Astrocyte of the spinal cord (primary cell): ENCODE measurements around the gene CHADL.

ENCODE experiments used
- DNase-seq: peaks from one replicate; pipeline ENCODE4 v3.0.0; 2011; ENCODE audit warnings: low read depth, low spot score
- H3K4me3 ChIP-seq: 2 replicates; pipeline ENCODE4 v1.5.1; 2011; ENCODE audit warnings: low read depth, mild to moderate bottlenecking, low read length, moderate library complexity
- in situ Hi-C: cut with HindIII; loops from 2 replicates; pipeline ENCODE4 v1.10.0; 2017; ENCODE audit warnings: low sequenced_read_pairs
- TF ChIP-seq, protein P1 (sequence below): IDR thresholded peaks from 2 replicates; pipeline ENCODE4 v1.5.1; 2012; ENCODE audit warnings: low read depth, mild to moderate bottlenecking, low read length, inconsistent platforms

CHADL gene

DNA sequence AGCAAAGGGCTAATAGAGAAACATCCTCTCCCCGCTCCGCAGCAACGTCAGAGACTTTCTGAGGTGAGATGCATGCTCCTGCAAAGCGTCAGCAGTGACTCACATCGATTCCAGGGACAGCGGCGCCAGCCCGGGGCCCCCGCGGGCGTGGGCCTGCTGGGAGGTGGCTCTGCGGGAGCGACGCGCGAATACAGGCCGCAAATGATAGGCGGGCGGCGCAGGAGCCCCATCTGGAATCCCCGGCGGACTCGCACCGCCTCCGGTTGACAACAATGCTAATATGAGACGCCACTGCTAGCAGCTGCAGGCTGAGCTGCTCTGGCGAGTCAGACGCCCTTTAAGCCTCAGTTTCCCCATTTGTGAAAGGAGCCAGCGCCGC is 44.7 kb upstream of the CHADL start:
- in situ Hi-C loops, result no loop called here
- TF ChIP-seq, protein P1, sequence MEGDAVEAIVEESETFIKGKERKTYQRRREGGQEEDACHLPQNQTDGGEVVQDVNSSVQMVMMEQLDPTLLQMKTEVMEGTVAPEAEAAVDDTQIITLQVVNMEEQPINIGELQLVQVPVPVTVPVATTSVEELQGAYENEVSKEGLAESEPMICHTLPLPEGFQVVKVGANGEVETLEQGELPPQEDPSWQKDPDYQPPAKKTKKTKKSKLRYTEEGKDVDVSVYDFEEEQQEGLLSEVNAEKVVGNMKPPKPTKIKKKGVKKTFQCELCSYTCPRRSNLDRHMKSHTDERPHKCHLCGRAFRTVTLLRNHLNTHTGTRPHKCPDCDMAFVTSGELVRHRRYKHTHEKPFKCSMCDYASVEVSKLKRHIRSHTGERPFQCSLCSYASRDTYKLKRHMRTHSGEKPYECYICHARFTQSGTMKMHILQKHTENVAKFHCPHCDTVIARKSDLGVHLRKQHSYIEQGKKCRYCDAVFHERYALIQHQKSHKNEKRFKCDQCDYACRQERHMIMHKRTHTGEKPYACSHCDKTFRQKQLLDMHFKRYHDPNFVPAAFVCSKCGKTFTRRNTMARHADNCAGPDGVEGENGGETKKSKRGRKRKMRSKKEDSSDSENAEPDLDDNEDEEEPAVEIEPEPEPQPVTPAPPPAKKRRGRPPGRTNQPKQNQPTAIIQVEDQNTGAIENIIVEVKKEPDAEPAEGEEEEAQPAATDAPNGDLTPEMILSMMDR, result no peak
- peak; percentile 91 for DNase-seq
- peak overlapping the region; percentile 94 for H3K4me3 ChIP-seq

- in situ Hi-C loops, result no loop called here
- no peak overlapping the region for H3K4me3 ChIP-seq
- no peak for DNase-seq
- TF ChIP-seq, protein P1, result no peak
These were observed 43.7 kb upstream of the CHADL start for GRCh38 chr22:41284465-41284864.

DNA sequence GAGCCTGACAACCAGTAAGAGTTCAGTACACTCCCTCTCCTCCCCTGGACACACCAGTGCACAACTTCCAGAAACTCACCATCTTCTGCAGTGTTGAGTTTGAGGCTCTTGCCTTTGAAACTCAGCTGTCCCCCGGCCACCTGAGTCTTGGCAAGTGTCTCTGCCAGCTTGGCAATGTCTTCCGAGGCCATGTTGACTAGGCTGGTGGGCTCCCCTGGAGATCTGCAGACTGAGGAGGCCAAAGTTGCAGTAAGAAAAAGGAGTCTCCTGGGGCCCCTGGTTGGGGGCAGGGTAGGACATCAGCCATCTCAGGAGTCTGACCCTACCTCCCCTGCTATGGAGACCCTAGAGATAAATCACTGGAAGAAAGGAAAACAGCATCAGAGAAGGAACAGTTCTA is 40.1 kb upstream of the CHADL start:
- TF ChIP-seq, protein P1, result no peak
- in situ Hi-C loops, result no loop called here
- DNase-seq, result no peak
- no peak overlapping the region for H3K4me3 ChIP-seq

- TF ChIP-seq, protein P1, result no peak
- in situ Hi-C loops, result no loop called here
- no peak overlapping the region for H3K4me3 ChIP-seq
- no peak for DNase-seq
These were observed 39.3 kb upstream of the CHADL start for GRCh38 chr22:41280065-41280464.

- H3K4me3 ChIP-seq, result no peak overlapping the region
- in situ Hi-C loops, result no loop called here
- DNase-seq, result no peak
- TF ChIP-seq, protein P1, result no peak
These were observed 34.1 kb upstream of the CHADL start for GRCh38 chr22:41274856-41275255.

DNA sequence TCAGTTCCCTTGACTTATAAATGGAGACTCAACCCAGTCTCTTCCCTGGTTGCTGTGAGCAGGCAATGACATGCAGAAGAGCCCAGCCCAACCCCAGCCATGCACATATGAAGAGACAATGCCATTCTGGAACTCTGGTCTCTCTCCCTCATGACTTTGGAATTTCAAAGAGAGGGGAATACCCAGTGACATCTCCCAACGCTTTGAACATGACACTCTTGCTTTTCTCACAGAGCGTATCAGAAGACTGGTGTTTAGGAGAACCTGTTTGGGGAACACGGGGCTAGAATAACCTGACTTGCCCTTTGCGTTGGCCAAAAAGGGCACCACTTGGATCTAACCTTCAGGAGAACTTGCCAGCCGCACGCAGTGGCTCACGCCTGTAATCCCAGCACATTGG is 32.4 kb upstream of the CHADL start:
- in situ Hi-C loops, result no loop called here
- DNase-seq, result no peak
- TF ChIP-seq, protein P1, result no peak
- no peak overlapping the region for H3K4me3 ChIP-seq

GRCh38 chr22:41271787-41272186 is 31.1 kb upstream of the CHADL start:
- H3K4me3 ChIP-seq, result no peak overlapping the region
- in situ Hi-C loops, result no loop called here
- DNase-seq, result no peak
- TF ChIP-seq, protein P1, result no peak
